Panc1 (cell line): ENCODE measurements around the gene TMEM233.

Experiments used
- POLR2AphosphoS5 ChIP-seq: IDR thresholded peaks from 2 replicates; pipeline ENCODE4 v1.6.1; 2012; ENCODE audit warnings: mild to moderate bottlenecking, low read depth, low read length, moderate library complexity
- TF ChIP-seq, protein P1 (sequence below): fragments of 450-650 bp; IDR thresholded peaks from 2 replicates; pipeline ENCODE4 v1.5.1; 2017; ENCODE audit warnings: mild to moderate bottlenecking
- TF ChIP-seq, protein P2 (sequence below), 2 experiments: IDR thresholded peaks; 2 replicates each; pipeline ENCODE4 v1.6.1; 2011 to 2012; ENCODE audit warnings: low read depth in 2 of 2, control low read depth in 1 of 2, low read length in 1 of 2, mild to moderate bottlenecking in 1 of 2, moderate library complexity in 1 of 2; ENCODE audit not compliant: insufficient read depth in 1 of 2

DNA sequence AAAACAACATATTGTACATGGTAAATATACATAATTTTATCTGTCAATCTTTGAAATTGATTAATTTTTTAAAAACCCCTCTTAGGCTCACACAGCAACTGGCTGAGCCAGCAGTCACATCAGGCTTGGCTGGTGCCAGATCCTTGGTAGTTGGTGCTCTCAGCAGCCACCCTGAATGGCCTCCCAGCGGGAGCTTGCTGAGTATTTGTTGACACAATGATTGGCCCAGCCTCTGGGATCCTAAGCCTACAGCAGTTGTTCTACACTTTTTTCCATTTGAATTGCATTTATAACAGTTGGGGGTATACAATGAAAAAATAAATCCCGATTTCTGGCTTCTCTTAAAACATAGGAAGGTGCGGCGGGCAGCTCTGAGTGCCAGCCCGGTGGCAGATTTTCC lies 85.5 kb downstream of the TMEM233 start:
- TF ChIP-seq, protein P1, sequence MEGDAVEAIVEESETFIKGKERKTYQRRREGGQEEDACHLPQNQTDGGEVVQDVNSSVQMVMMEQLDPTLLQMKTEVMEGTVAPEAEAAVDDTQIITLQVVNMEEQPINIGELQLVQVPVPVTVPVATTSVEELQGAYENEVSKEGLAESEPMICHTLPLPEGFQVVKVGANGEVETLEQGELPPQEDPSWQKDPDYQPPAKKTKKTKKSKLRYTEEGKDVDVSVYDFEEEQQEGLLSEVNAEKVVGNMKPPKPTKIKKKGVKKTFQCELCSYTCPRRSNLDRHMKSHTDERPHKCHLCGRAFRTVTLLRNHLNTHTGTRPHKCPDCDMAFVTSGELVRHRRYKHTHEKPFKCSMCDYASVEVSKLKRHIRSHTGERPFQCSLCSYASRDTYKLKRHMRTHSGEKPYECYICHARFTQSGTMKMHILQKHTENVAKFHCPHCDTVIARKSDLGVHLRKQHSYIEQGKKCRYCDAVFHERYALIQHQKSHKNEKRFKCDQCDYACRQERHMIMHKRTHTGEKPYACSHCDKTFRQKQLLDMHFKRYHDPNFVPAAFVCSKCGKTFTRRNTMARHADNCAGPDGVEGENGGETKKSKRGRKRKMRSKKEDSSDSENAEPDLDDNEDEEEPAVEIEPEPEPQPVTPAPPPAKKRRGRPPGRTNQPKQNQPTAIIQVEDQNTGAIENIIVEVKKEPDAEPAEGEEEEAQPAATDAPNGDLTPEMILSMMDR, result no peak
- no peak for TF ChIP-seq POLR2AphosphoS5
- TF ChIP-seq, protein P2, sequence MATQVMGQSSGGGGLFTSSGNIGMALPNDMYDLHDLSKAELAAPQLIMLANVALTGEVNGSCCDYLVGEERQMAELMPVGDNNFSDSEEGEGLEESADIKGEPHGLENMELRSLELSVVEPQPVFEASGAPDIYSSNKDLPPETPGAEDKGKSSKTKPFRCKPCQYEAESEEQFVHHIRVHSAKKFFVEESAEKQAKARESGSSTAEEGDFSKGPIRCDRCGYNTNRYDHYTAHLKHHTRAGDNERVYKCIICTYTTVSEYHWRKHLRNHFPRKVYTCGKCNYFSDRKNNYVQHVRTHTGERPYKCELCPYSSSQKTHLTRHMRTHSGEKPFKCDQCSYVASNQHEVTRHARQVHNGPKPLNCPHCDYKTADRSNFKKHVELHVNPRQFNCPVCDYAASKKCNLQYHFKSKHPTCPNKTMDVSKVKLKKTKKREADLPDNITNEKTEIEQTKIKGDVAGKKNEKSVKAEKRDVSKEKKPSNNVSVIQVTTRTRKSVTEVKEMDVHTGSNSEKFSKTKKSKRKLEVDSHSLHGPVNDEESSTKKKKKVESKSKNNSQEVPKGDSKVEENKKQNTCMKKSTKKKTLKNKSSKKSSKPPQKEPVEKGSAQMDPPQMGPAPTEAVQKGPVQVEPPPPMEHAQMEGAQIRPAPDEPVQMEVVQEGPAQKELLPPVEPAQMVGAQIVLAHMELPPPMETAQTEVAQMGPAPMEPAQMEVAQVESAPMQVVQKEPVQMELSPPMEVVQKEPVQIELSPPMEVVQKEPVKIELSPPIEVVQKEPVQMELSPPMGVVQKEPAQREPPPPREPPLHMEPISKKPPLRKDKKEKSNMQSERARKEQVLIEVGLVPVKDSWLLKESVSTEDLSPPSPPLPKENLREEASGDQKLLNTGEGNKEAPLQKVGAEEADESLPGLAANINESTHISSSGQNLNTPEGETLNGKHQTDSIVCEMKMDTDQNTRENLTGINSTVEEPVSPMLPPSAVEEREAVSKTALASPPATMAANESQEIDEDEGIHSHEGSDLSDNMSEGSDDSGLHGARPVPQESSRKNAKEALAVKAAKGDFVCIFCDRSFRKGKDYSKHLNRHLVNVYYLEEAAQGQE (IDR thresholded peaks at IDR 0.05; ENCODE audit: insufficient read depth in 1 of 2, low read depth in 2 of 2, low read length in 1 of 2), result no peak
